NK-92 (cell line): ENCODE measurements around the gene IVNS1ABP.
"Not testable (repeated sequence)": the region's sequence is repeated elsewhere in the genome, so short reads cannot be mapped to it uniquely, and the experiment has no call there.

Experiments
- DNase-seq: peaks from one replicate; lab custom pipeline; 2025; ENCODE audit not compliant: unreplicated experiment; lab: John Stamatoyannopoulos, UW

Gene IVNS1ABP

GRCh38 chr1:185257950-185258208 is 59.2 kb downstream of the IVNS1ABP start:
- no peak for DNase-seq

DNA sequence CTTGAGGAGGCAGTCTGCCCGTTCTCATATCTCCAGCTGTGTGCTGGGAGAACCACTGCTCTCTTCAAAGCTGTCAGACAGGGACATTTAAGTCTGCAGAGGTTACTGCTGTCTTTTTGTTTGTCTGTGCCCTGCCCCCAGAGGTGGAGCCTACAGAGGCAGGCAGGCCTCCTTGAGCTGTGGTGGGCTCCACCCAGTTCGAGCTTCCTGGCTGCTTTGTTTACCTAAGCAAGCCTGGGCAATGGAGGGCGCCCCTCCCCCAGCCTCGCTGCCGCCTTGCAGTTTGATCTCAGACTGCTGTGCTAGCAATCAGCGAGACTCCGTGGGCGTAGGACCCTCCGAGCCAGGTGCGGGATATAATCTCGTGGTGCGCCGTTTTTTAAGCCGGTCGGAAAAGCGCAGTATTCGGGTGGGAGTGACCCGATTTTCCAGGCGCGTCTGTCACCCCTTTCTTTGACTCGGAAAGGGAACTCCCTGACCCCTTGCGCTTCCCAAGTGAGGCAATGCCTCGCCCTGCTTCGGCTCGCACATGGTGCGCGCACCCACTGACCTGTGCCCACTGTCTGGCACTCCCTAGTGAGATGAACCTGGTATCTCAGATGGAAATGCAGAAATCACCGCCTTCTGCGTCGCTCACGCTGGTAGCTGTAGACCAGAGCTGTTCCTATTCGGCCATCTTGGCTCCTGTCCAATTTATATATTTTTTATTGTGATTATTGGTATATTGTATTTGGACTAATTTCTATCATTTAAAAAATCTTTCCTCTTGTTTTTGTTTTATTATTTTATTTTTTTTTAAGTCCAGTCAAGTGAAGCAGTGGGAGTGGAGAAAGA is 59.7 kb downstream of the IVNS1ABP start:
- DNase-seq, result not testable (repeated sequence)

DNA sequence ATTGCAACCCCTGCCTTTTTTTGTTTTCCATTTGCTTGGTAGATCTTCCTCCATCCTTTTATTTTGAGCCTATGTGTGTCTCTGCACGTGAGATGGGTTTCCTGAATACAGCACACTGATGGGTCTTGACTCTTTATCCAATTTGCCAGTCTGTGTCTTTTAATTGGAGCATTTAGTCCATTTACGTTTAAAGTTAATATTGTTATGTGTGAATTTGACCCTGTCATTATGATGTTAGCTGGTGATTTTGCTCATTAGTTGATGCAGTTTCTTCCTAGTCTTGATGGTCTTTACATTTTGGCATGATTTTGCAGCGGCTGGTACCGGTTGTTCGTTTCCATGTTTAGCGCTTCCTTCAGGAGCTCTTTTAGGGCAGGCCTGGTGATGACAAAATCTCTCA is 61.4 kb downstream of the IVNS1ABP start:
- DNase-seq, result not testable (repeated sequence)

DNA sequence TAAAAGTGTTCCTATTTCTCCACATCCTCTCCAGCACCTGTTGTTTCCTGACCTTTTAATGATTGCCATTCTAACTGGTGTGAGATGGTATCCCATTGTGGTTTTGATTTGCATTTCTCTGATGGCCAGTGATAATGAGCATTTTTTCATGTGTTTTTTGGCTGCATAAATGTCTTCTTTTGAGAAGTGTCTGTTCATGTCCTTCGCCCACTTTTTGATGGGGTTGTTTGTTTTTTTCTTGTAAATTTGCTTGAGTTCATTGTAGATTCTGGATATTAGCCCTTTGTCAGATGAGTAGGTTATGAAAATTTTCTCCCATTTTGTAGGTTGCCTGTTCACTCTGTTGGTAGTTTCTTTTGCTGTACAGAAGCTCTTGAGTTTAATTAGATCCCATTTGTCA is 64.6 kb downstream of the IVNS1ABP start:
- not testable (repeated sequence) for DNase-seq

DNA sequence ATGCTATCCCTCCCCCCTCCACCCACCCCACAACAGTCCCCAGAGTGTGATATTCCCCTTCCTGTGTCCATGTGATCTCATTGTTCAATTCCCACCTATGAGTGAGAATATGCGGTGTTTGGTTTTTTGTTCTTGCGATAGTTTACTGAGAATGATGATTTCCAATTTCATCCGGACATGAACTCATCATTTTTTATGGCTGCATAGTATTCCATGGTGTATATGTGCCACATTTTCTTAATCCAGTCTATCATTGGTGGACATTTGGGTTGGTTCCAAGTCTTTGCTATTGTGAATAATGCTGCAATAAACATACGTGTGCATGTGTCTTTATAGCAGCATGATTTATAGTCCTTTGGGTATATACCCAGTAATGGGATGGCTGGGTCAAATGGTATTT is 65.1 kb downstream of the IVNS1ABP start:
- DNase-seq, result not testable (repeated sequence)

DNA sequence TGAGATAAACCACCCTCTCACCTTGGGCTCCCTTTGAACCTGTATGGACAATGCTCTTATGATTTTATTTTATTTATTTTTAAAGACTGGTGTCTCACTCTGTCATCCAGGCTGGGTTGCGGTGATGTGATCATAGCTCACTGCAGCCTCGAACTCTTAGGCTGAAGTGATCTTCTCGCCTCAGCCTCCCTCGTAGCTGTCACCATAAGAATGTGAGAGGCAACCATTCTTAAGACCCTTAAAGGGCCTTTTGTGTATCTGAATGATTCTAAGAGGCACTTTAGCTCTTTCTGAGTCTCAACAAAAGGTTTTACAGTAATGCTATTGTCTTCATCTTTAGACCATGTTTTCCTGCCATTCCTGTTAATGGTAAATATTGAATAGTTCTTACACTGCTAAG is 67.0 kb downstream of the IVNS1ABP start:
- no peak for DNase-seq

- DNase-seq, result no peak
These were observed 67.5 kb downstream of the IVNS1ABP start for GRCh38 chr1:185249563-185249962.
